GM18873 (cell line): ENCODE data around the gene ST6GALNAC3.

Source experiments
- ATAC-seq: cut with Tn5 transposase; IDR thresholded peaks from one replicate; pipeline ENCODE4 v1.9.1; 2021; ENCODE audit warnings: mild to moderate bottlenecking, moderate library complexity, moderate number of reproducible peaks; ENCODE audit not compliant: unreplicated experiment, low FRiP score

Gene ST6GALNAC3

DNA sequence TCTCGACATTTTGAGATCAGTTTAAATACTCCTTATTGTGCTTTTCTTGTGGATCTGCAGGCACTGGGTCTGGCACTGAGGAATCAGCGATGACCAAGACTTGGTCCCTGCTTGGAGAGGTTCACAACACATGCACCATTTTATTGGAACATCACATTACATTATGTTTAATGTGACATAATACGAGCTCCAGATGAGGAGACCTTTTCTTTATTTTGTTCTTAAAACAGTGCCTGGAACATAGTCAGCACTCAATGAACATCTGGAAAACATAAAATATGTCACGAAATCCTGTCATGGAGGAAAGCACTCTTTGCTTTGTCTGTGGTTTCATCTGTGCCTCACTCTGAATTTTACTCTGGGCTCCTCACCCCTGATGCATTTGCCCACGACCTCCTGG, 110.7 kb downstream of the ST6GALNAC3 start:
- no peak for ATAC-seq

DNA sequence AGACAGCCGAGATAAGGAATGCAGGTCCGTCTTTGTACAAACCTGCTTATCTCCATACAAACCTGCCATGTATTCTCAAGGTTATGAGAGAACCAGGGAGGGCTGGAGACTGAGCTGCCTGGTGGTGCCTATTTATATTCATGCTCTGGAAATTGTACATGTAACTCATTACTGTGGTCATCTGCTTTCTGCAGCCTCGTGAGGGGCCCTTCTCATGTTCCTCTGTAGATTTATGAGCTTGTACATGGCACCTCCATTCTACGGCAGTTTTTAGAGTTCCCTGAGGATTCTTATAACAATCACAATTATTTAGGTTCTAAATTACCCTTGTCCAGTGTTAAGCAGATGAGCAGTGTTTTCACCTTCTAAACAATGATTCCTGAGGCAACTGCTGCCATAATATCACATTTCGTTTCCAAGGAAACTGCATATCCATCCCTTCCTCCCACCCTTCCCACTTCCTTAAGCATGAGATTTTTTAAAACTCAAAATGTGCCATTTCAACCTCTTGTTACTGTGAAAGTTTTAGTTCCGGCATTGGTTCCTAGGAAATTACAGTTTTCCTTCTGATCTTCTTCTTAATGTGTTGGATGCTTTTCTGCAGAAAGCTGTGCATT, 112.1 kb downstream of the ST6GALNAC3 start:
- ATAC-seq = no peak

DNA sequence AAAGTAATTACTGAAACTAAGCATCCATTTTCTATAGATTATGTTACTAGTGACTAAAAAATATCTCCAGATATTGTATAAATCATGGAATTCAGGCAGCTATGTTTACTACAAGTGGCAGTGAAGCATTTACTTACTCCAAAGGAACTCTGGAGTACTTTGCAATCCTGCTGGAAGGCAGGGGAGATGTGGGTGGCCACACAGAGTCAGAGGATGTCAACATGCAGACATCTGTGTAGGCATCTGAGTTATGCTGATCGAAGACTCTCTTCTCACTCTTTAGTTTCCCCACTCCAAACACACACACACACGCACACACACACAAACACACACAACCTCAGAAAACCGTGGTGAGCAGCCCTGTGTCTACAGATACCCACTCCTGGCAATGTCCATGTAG, 112.9 kb downstream of the ST6GALNAC3 start:
- ATAC-seq = no peak

DNA sequence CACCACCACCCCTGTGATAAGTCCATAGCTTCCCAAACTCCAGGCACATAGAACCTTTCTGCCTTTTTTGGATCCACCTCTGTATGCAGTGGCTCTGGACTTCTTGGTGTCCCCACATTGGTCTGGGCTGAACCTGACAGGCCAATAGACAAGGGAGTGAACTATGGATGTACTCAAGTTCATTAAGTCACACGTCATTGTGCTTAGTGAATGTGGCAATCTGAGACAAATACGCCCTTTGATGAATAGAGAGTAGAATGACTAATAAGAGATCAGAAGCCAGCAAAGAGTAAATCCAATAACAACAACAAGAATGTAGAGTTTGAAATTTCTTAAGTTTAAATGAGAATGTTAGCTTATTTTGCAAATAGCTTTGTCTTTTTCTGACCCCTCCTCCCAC, 114.8 kb downstream of the ST6GALNAC3 start:
- no peak for ATAC-seq

DNA sequence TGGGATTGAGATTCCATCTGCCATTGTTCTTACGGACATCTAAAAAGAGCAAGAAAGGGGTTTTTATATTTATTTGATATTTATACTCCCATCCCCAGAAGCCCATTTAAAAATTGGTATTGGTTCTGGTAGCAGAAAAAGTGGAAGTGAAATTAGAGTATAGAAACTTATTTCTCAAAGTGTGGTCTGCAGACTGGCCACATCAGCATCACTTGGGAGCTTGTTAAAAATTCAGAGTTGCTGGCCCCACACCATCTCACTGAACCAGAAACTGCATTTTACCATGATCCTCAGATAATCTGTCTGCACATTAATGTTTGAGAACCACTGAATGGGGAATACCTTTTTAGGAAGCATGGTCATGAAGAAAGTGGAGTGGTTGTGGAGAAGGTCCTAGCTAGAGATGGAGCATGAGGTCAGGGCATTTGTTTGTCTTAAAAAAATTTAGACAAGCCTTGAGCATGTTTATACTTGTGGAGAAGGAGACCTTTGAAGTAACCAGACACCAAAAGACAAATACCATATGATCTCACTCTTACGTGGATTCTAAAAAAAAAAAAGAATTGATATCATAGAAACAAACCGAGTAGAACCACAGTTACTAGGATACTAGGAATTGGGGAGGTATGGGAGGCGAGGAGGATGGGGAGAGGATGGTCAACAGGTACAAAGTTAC, 116.3 kb downstream of the ST6GALNAC3 start:
- ATAC-seq = no peak

DNA sequence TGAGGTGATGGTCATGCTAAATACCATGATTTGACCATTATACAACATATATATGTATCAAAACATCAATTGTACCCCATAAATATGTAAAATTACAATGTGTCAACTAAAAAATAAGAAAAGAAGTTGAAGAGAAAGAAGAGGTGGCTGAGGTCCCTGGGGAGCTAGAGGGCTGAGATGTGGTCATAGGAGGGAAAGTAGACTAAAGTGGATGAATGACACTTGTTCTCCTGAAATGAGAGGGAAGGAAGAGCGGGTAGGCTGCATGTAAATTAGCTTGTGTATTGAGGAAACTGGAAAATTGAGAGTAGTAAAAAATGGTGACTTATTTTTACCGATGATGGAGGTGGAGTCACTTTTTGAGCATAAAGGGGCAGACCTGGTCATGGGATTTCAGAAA, 117.0 kb downstream of the ST6GALNAC3 start:
- ATAC-seq = no peak

DNA sequence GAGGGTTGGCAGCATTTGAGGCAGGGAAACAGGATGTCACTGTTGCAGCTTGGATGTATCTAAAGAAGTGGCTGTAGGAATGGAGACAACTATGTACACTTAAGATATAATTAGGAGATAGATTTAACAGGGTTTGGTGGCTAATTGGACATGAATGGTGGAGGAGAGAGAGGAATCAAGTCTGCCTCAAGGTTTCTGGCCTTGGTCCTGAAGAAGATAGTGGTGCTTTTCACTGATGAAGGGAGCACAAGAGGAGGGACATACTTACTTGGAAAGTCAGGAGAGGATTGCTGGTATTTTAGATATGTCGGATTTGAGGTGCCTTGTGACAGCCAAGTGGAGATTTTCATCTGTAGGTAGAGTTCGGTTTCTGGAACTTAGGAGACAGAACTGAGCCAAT, 123.9 kb downstream of the ST6GALNAC3 start:
- ATAC-seq = no peak

DNA sequence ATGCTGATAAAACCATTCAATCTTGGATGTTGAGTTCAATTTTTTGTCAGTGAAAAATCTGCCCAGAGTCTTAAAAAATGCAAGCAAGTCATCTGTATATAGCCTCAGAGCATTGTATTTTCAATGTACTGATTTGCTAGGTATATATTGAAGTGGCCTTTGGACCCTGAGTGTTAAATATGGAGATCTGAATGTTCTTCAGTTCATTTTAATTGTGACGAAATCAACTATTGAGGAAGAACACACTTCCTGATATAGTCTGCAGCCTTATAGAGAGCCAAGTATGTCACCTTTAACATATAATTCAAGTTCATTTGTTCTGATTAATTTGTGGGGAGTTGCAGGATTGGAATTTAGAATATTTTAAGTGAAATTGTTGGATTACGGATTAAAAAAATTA, 128.1 kb downstream of the ST6GALNAC3 start:
- ATAC-seq = no peak

DNA sequence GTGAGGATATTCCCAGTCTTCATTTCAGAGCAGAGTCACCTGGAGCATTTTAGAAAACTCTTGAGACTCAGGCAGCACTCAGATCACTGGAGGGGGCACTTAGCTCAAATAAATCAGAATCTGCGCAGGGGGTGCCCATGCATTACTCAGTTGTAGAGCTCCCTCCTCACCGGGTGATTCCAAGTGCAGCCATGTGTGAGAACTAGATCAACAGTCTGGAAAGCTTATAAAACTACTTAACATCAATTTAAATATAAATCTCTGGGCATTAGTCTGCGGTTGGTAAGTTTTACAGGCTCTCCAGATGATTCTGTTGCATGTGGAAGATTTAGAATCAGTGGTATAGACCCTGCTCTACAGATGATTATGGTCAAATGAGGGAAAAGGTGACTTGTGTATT, 128.6 kb downstream of the ST6GALNAC3 start:
- ATAC-seq = no peak

DNA sequence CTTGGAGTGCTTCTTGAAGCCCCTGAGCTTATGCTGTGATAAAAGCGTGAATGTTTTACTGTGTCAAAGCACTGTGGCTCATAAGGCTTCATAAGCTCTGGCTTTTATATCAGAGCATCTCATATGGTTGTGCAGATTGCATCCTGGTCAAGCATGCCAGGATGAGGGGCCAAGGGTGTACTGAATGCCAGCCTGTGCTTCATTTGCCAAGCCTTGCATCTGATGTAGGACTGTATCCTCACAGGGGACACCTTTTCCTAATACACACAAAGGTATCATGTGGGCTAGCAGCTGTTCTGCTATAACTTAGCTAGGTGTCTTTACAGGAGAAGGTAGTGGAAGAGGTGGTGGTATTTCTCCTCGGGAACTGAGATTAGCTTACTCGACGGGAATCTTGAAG, 134.7 kb downstream of the ST6GALNAC3 start:
- no peak for ATAC-seq

DNA sequence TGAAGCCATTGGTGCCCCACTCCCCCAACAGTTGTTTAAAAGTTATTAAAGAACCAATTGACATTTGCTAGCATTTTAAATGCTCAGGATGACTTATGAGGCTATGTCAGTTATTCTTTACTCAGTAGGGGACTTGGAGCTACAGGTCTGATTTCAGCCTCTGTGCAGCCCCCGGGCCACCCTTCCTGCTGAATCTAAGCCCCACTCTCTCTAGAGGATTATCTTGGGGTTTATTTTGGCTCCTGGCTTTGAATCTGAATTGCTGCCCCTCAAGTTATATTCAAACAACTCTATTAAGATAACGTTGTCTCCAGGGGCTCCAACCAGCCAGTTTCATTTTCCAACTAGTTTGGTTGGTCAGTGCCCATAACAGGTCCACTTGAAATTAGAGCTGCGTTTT, 135.1 kb downstream of the ST6GALNAC3 start:
- ATAC-seq = no peak

DNA sequence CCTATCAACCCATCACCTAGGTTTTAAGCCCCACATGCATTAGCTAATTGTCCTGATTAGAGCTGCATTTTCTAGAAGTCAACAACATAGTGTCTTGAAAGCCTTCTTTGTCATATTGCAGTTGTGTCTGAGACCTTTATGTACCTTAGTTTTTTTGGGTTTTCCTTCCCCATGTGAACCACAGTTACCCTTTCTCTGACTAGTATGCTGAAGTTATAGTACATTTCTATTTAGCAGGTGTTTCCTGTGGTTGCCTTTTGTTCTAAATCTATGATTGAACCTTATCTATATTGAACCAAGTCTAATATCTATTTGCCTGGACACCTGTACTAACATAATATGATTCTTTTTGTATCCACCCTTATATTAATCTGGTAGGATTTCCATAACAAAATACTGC, 135.6 kb downstream of the ST6GALNAC3 start:
- ATAC-seq = no peak

DNA sequence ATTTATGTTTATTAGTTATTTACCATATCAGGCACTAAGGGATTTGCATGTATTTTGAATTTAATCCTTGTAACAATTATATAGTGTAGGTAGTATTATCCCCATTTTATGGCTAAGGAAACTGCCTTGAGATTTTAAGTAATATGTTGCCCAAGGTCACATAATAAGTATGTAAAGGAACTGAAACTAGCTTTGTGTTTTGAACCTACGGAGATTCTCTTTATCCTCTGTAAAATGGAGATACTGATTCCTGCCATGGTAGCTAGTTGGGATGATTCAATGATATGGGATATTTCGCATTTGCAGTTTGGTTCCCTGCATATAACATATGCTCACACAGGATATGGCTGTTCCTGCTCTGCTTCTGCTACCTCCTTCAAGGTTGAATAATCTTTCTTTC, 144.3 kb downstream of the ST6GALNAC3 start:
- no peak for ATAC-seq

DNA sequence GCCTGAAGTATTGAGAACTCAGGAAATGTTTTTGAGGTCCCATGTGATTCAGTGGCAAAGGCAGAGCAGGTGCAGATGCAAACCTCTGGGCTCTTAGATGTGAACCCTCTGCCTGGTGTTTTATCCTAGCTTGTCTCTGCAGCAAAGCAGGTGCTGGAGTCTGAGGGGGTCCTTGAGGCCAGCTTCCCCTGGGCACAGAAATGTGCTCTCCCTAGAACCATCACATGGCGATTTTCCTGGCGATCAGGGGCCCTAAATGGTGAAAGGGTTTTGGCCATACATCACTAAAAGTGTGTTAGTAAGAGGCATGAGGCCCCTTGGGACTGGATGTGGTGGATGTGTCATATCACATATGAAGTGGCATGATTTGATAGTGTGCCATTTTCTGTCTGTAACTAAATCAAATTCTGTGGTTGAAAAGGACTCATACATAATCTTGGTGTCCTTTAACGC, 144.8 kb downstream of the ST6GALNAC3 start:
- no peak for ATAC-seq

DNA sequence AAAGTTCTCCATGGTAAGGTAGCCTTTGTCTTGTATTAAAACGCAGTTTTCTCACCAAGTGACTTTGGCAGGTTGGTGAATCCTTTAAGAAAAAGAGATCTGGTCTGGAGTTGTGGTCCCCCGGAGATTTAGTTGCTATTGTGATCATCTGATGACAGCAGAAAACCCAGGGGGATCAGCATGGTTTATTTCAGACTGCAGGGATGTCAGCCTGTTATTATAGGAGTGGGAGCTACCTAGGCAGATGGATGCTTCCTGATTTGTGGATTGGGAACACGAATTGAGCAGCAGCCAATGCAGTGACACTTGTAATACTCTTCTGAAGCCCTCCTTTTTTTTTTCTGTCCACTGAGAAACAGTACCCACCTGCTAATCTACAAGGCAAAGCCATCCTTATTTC, 150.2 kb downstream of the ST6GALNAC3 start:
- ATAC-seq = no peak

DNA sequence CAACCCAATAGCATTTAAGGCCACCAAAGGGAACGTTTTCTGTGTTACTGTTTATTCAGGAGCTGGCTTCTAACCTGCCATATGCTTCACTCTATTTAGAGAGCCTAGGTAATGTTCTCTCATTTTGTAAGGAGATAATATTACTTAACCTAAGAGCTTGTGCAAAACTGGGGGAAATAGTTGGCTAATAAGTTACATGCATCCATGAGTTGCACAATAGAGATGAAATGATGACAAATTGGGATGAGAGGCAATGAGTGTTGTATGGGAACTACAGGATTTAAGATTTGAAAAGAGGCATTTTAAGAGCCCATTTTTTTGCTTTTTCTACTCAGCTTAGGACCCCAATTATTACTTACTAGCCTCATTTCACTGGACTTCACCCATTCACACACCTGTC, 151.0 kb downstream of the ST6GALNAC3 start:
- ATAC-seq = no peak

DNA sequence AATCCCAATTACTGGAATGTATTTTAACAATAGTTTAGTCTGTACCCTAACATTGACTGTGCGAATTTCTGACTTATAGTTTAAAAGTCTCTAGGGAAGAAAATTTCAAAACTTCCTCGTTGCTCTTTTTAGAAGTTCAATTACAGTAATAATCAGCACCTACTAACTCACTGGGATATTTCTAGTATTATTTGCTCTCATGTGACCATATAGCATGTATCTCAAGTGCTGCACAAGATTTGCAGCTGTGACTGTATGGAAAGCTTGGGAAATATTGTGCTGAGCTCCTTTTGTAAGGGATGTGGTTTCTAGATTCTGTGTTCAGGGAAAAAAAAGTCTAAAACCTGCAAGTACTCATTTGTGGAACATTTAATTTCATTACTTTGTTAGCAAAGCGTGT, 153.1 kb downstream of the ST6GALNAC3 start:
- no peak for ATAC-seq

DNA sequence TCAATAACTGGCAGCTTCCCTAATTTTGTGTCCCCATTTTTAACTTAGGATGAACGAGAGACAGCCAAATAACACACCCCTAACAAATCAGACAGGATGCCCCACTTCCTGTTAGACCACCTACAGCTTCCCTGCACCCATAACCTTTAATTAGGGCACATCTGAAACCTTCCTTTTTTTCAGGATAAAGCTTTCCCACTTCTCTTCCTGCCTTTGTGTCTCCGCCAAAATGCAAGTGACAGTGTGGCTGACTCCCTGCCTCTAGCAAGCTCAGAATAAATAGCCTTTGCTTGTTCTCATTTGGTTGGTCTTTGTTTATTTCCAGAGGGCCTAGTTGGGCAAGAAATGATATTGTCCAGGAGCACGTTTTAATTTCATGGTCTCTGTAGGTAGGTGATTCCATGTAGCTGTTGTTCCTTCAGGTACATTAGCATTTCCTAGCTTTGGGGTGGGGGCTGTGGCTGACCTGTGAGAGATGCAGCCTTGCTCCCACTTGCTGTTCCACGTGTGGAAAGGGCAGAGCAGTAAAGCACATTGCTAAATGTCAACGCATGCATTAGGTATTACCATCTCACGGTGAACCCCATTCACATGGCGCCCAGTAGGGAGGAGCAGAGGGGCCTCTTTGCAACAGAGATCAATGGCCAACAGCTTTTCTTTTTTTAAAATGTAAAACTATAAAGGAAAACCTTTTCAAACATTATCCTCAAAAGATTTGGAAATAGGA, 154.9 kb downstream of the ST6GALNAC3 start:
- no peak for ATAC-seq

DNA sequence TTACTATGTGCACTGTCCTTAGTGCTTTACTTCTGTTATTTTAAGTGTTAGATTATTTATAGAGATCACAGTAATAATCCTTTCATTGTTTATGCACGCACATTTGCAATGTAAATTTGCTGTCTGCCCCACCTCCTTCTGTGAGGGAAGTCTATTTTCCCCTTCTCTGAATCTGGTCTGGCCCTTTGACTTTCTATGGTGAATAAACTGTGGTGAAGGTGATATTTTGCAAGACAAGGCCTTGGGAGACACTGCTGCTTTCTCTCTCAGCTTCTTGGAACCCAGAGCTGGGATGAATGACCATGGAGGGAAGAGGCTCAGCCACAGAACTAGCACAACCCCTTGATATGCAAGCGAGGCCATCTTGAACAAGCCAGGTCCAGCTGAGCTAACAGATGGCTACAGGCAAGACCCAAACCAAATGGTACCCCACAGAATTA, 156.3 kb downstream of the ST6GALNAC3 start:
- no peak for ATAC-seq

DNA sequence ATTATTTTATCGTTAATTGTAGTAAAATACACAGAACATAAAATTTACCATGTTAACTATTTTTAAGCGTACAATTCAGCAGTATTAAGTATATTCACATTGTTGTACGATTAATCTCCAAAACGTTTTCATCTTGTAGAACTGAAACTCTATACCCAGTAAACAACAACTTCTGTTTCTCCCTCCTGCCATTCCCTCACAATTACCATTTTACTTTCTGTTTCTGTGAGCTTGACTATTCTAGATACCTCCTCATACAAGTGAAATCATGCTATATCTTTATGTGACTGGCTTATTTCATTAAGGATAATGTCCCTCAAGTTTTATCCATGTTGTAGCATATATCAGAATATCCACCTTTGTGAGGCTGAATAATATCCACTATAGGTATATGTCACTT, 156.8 kb downstream of the ST6GALNAC3 start:
- ATAC-seq = no peak

DNA sequence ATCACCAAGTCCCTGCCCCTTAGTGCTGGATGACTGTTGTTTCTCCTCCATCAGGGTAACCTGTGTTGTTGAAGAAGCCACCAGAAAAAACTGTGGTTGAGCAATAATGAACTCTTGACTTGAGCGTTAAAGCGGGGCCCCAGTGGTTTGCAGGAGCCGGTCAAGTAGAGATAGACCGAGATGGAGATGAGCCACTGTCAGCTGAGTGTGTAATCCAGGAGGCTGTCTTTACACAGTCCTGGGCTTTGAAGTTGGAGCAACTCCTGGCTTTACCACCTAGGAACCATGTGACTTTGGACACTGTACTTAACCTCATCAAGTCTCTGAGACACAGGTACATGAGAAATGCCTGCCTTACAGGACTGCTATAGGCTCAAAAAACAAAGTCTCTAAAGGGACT, 158.1 kb downstream of the ST6GALNAC3 start:
- no peak for ATAC-seq

DNA sequence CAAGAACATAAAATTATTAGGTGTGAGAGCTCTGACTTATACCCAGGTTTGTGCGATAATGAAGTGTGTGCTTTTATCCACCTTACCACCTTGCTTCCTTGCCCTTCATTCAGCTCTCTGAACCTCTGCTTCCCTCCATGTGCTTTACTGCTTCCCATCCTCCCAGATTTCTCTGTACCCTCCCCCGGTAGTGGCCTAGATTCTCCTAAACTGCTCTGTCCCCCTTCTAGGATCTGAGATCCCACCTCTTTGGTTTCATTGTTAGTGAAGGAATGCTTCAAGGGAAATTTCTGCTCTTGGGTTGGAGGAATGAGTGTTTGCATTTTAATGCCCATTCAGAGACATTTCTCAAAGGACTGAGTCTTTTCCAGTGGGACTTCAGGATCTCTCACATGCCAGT, 159.5 kb downstream of the ST6GALNAC3 start:
- no peak for ATAC-seq
